Mesendoderm (in vitro differentiated cells): ENCODE measurements around the gene FBLN2.

Experiments
- DNase-seq: peaks from one replicate; pipeline ENCODE4 v3.0.0; 2013
- H2AK5ac ChIP-seq: 2 replicates; pipeline ENCODE4 v1.6.1; 2013; ENCODE audit warnings: low read length, inconsistent platforms
- H2BK120ac ChIP-seq: 2 replicates; pipeline ENCODE4 v1.6.1; 2013; ENCODE audit warnings: low read depth, mild to moderate bottlenecking, low read length, moderate library complexity, mixed read lengths
- H2BK15ac ChIP-seq: replicated peaks from 2 replicates; pipeline ENCODE4 v1.6.1; 2013; ENCODE audit warnings: low read depth, mild to moderate bottlenecking, moderate library complexity
- H2BK5ac ChIP-seq: 2 replicates; pipeline ENCODE4 v1.6.1; 2013; ENCODE audit warnings: low read length, inconsistent platforms
- H3K18ac ChIP-seq: 2 replicates; pipeline ENCODE4 v1.6.1; 2013; ENCODE audit warnings: mild to moderate bottlenecking, low read length, mixed read lengths
- H3K23ac ChIP-seq: one replicate; pipeline ENCODE4 v1.6.1; 2013; ENCODE audit warnings: low read length
- H3K27ac ChIP-seq: 2 replicates; pipeline ENCODE4 v1.5.1; 2013; ENCODE audit warnings: low read depth, mild to moderate bottlenecking, inconsistent platforms, low read length, moderate library complexity
- H3K27me3 ChIP-seq: 2 replicates; pipeline ENCODE4 v1.6.1; 2013; ENCODE audit warnings: low read length, control low read depth, mild to moderate bottlenecking, inconsistent platforms; ENCODE audit not compliant: insufficient read depth, poor library complexity
- H3K36me3 ChIP-seq: 2 replicates; pipeline ENCODE4 v1.6.1; 2013; ENCODE audit warnings: low read length, inconsistent platforms; ENCODE audit not compliant: control insufficient read depth, insufficient read depth
- H3K4ac ChIP-seq: one replicate; pipeline ENCODE4 v1.6.1; 2013; ENCODE audit warnings: low read depth, mild to moderate bottlenecking, low read length, moderate library complexity
- H3K4me1 ChIP-seq: 2 replicates; pipeline ENCODE4 v1.6.1; 2013; ENCODE audit warnings: low read depth, low read length, inconsistent platforms; ENCODE audit not compliant: control insufficient read depth
- H3K4me2 ChIP-seq: 2 replicates; pipeline ENCODE4 v1.6.1; 2013; ENCODE audit warnings: low read length
- H3K4me3 ChIP-seq: 2 replicates; pipeline ENCODE4 v1.5.1; 2013; ENCODE audit warnings: mild to moderate bottlenecking, low read length
- H3K56ac ChIP-seq: one replicate; pipeline ENCODE4 v1.6.1; 2013; ENCODE audit warnings: low read length
- H3K79me1 ChIP-seq: 2 replicates; pipeline ENCODE4 v1.6.1; 2013; ENCODE audit warnings: low read length, inconsistent platforms
- H3K79me2 ChIP-seq: 2 replicates; pipeline ENCODE4 v1.6.1; 2013; ENCODE audit warnings: mild to moderate bottlenecking, low read length; ENCODE audit not compliant: control insufficient read depth, insufficient read depth
- H3K9ac ChIP-seq: 2 replicates; pipeline ENCODE4 v1.6.1; 2013; ENCODE audit warnings: low read length, inconsistent platforms
- H4K5ac ChIP-seq: one replicate; pipeline ENCODE4 v1.6.1; 2013; ENCODE audit warnings: low read length
- H4K8ac ChIP-seq: one replicate; pipeline ENCODE4 v1.6.1; 2013; ENCODE audit warnings: low read depth, mild to moderate bottlenecking, control low read depth, low read length, moderate library complexity
- WGBS: extraction: QIAGEN DNeasy Blood & Tissue Kit; methylation state at CpG from one replicate; pipeline ENCODE4 v1.1.7; 2013; ENCODE audit warnings: low lambda C conversion rate, missing lambda C conversion rate; ENCODE audit not compliant: insufficient coverage; ENCODE audit errors: extremely low coverage; 5-methylcytosine and 5-hydroxymethylcytosine counted together

FBLN2 gene

GRCh38 chr3:13556917-13557316, 8.0 kb downstream of the FBLN2 start:
- Histone ChIP-seq H3K27ac (no peak overlapping the region), H4K8ac (no peak overlapping the region), H2BK120ac (no peak overlapping the region), H2AK5ac (no peak overlapping the region), H3K4me2 (no peak overlapping the region), H3K4ac (no peak overlapping the region), H3K4me1 (peaks cover 10% of the 10 kb centered on the region), H3K4me3 (no peak overlapping the region), H3K18ac (no peak overlapping the region), H3K79me1 (no peaks in the 10 kb centered on the region), H3K23ac (no peak overlapping the region), H3K56ac (peak overlapping the region; percentile 51), H3K9ac (no peak overlapping the region), H3K79me2 (no peaks in the 10 kb centered on the region), H3K36me3 (no peaks in the 10 kb centered on the region), H2BK5ac (no peak overlapping the region), H2BK15ac (no peak overlapping the region), H3K27me3 (no peaks in the 10 kb centered on the region), H4K5ac (no peak overlapping the region)
- no peak for DNase-seq
- no CpG with 5 or more reads among the region's 6 CpGs for WGBS

DNA sequence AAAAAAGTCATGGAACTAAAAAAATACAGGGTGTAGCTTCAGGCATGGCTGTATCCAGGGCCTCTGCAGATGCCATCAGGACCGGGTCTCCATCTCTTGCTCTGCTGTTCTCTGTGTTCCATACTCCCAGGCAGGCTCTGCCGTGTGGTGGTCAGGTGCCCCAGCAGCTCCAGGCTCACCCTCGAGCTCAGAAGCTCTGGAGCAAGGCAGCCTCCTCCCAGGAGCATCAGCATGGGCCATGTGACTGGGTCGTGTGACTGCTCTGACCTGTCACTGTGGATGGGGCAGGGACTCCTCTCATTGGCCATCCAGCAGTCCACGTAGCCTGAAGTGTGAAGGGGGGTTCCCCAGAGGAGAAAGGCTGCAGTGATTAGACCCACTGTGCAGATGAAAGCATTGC, 8.5 kb downstream of the FBLN2 start:
- H3K4me3 ChIP-seq = no peak overlapping the region
- no peak overlapping the region for H3K9ac ChIP-seq
- no peak overlapping the region for H2AK5ac ChIP-seq
- H3K18ac ChIP-seq = no peak overlapping the region
- no peak overlapping the region for H4K8ac ChIP-seq
- no peak overlapping the region for H3K4me2 ChIP-seq
- peaks cover 10% of the 10 kb centered on the region for H3K4me1 ChIP-seq
- H3K36me3 ChIP-seq = no peaks in the 10 kb centered on the region
- no peak overlapping the region for H2BK15ac ChIP-seq
- no peak overlapping the region for H3K27ac ChIP-seq
- no peaks in the 10 kb centered on the region for H3K27me3 ChIP-seq
- WGBS = no CpG with 5 or more reads among the region's 5 CpGs
- no peak overlapping the region for H4K5ac ChIP-seq
- H3K79me2 ChIP-seq = no peaks in the 10 kb centered on the region
- DNase-seq = no peak
- H3K56ac ChIP-seq = no peak overlapping the region
- H2BK5ac ChIP-seq = no peak overlapping the region
- no peak overlapping the region for H2BK120ac ChIP-seq
- no peak overlapping the region for H3K4ac ChIP-seq
- no peaks in the 10 kb centered on the region for H3K79me1 ChIP-seq
- H3K23ac ChIP-seq = no peak overlapping the region

DNA sequence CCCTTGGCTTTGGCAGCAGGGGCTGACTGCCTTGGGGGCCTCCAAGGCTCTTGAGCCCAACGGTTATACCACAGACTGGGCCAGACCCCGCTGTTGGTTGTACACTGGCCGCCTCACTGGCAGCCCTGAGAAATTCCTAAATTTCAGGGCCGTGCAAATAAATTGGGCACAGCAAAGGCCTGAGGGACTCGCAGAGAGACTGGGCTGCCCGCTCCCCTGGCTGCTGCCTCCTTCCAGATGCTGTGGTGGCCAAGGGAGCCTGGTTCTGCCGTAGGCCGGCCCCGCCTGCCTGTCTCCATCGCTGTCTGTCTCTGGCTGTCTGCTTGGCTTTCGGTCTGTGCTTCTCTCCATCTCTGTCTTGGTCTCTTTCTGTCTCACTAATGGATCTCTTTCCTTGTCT, 9.0 kb downstream of the FBLN2 start:
- no CpG with 5 or more reads among the region's 11 CpGs for WGBS

GRCh38 chr3:13558651-13559050, 9.7 kb downstream of the FBLN2 start:
- no peak for DNase-seq
- H2BK15ac ChIP-seq = no peak overlapping the region
- H3K4ac ChIP-seq = no peak overlapping the region
- H3K79me1 ChIP-seq = peaks cover 2% of the 10 kb centered on the region
- H2BK120ac ChIP-seq = no peak overlapping the region
- H4K8ac ChIP-seq = no peak overlapping the region
- no peak overlapping the region for H3K4me3 ChIP-seq
- H3K4me1 ChIP-seq = peaks cover 10% of the 10 kb centered on the region
- no peak overlapping the region for H2AK5ac ChIP-seq
- H3K56ac ChIP-seq = no peak overlapping the region
- H3K27me3 ChIP-seq = no peaks in the 10 kb centered on the region
- no peak overlapping the region for H3K4me2 ChIP-seq
- H2BK5ac ChIP-seq = no peak overlapping the region
- H3K18ac ChIP-seq = no peak overlapping the region
- no peak overlapping the region for H3K9ac ChIP-seq
- H3K36me3 ChIP-seq = no peaks in the 10 kb centered on the region
- no CpG with 5 or more reads among the region's 3 CpGs for WGBS
- H3K27ac ChIP-seq = no peak overlapping the region
- H3K79me2 ChIP-seq = no peaks in the 10 kb centered on the region
- no peak overlapping the region for H3K23ac ChIP-seq
- no peak overlapping the region for H4K5ac ChIP-seq

More for the DNA sequence above, 9.0 kb downstream of the FBLN2 start:
- no peak overlapping the region for H3K27ac ChIP-seq
- H4K8ac ChIP-seq = no peak overlapping the region
- no peak overlapping the region for H3K23ac ChIP-seq
- no peak for DNase-seq
- no peak overlapping the region for H3K56ac ChIP-seq
- no peak overlapping the region for H3K4me2 ChIP-seq
- H3K36me3 ChIP-seq = no peaks in the 10 kb centered on the region
- no peak overlapping the region for H4K5ac ChIP-seq
- no peak overlapping the region for H3K4ac ChIP-seq
- no peak overlapping the region for H2BK5ac ChIP-seq
- no peaks in the 10 kb centered on the region for H3K79me2 ChIP-seq
- H2BK120ac ChIP-seq = no peak overlapping the region
- H2AK5ac ChIP-seq = no peak overlapping the region
- no peak overlapping the region for H3K9ac ChIP-seq
- H3K79me1 ChIP-seq = no peaks in the 10 kb centered on the region
- H3K18ac ChIP-seq = no peak overlapping the region
- H3K27me3 ChIP-seq = no peaks in the 10 kb centered on the region
- H2BK15ac ChIP-seq = no peak overlapping the region
- peaks cover 10% of the 10 kb centered on the region for H3K4me1 ChIP-seq
- no peak overlapping the region for H3K4me3 ChIP-seq

GRCh38 chr3:13559764-13560525, 11.0 kb downstream of the FBLN2 start:
- Histone ChIP-seq H3K79me1 (peaks cover 2% of the 10 kb centered on the region), H3K4me2 (no peak overlapping the region), H3K27ac (no peak overlapping the region), H3K4me1 (peaks cover 10% of the 10 kb centered on the region), H3K23ac (no peak overlapping the region), H3K56ac (no peak overlapping the region), H4K5ac (no peak overlapping the region), H3K27me3 (no peaks in the 10 kb centered on the region), H3K36me3 (no peaks in the 10 kb centered on the region), H3K18ac (no peak overlapping the region), H2AK5ac (no peak overlapping the region), H3K9ac (no peak overlapping the region), H2BK15ac (no peak overlapping the region), H3K4me3 (no peak overlapping the region), H3K79me2 (no peaks in the 10 kb centered on the region), H2BK5ac (no peak overlapping the region), H3K4ac (no peak overlapping the region), H4K8ac (no peak overlapping the region), H2BK120ac (no peak overlapping the region)
- DNase-seq = no peak
- WGBS = no CpG with 5 or more reads among the region's 12 CpGs

- no peak overlapping the region for H3K18ac ChIP-seq
- no peak overlapping the region for H3K4me3 ChIP-seq
- H4K5ac ChIP-seq = no peak overlapping the region
- no peak overlapping the region for H2BK15ac ChIP-seq
- H3K36me3 ChIP-seq = no peaks in the 10 kb centered on the region
- H4K8ac ChIP-seq = no peak overlapping the region
- H3K23ac ChIP-seq = no peak overlapping the region
- H3K79me2 ChIP-seq = no peaks in the 10 kb centered on the region
- H2BK5ac ChIP-seq = no peak overlapping the region
- H3K79me1 ChIP-seq = peaks cover 2% of the 10 kb centered on the region
- DNase-seq = peak; percentile 68
- no peak overlapping the region for H2BK120ac ChIP-seq
- no peak overlapping the region for H3K27ac ChIP-seq
- no peak overlapping the region for H2AK5ac ChIP-seq
- H3K4me2 ChIP-seq = no peak overlapping the region
- no peak overlapping the region for H3K56ac ChIP-seq
- no peaks in the 10 kb centered on the region for H3K27me3 ChIP-seq
- H3K4me1 ChIP-seq = peaks cover 9% of the 10 kb centered on the region
- no CpG with 5 or more reads among the region's 9 CpGs for WGBS
- no peak overlapping the region for H3K9ac ChIP-seq
- no peak overlapping the region for H3K4ac ChIP-seq
Observed at GRCh38 chr3:13561376-13561775, 12.5 kb downstream of the FBLN2 start.
